Posterior vena cava (tissue), 2 donors: Measurements from ENCODE around the gene TUBA1A. TPM values are rescaled to one million over a fixed set of nuclear protein-coding genes. Genes with fewer than 3 reads are reported as not detected.
"Not testable (repeated sequence)": the region's sequence is repeated elsewhere in the genome, so short reads cannot be mapped to it uniquely, and the experiment has no call there.

Experiments used
- DNase-seq: peaks from one replicate; pipeline ENCODE4 v3.0.0-alpha.2; 2020; ENCODE audit warnings: low spot score
- intact Hi-C, 2 donors: fragments of 100-400 bp; cut with DNase I; formaldehyde crosslinking; loops; one replicate each; pipeline versions ENCODE4 v1.14.1 to v1.14.2; 2022 to 2023
- total RNA-seq, 2 donors: library from RNA; stranded (reverse); fragmentation: NEBNext Ultra II Directional; extraction: Animal tissue kit (Norgen Biotek cat#: 25700); gene quantifications; one replicate each; pipeline ENCODE4 v1.2.1, GENCODE V29; 2021
- donor health status: DM: yes; HTN: yes; CAD: no.
- donor health status: DM: yes; HTN: yes; CAD: no.

Gene TUBA1A
- total RNA-seq, 2 donors from 2014 or later: 240 to 247 TPM

- no peak for DNase-seq
- intact Hi-C loops: no loop called here
These were observed 19.8 kb upstream of the TUBA1A start for GRCh38 chr12:49208676-49209075.

GRCh38 chr12:49208146-49208545 is 19.3 kb upstream of the TUBA1A start:
- no peak for DNase-seq
- intact Hi-C loops: no loop called here

GRCh38 chr12:49206389-49206788 is 17.5 kb upstream of the TUBA1A start:
- intact Hi-C loops: no loop called here
- no peak for DNase-seq

- DNase-seq: no peak
- intact Hi-C loops: no loop called here
These were observed 12.9 kb upstream of the TUBA1A start for GRCh38 chr12:49201595-49202295.

GRCh38 chr12:49200919-49201594 is 12.2 kb upstream of the TUBA1A start:
- no peak for DNase-seq
- intact Hi-C loops: no loop called here

GRCh38 chr12:49198431-49199155 is 9.7 kb upstream of the TUBA1A start:
- DNase-seq: no peak

GRCh38 chr12:49197256-49197655 is 8.4 kb upstream of the TUBA1A start:
- intact Hi-C loops: no loop called here
- DNase-seq: no peak

More at GRCh38 chr12:49198431-49199155, 9.7 kb upstream of the TUBA1A start:
- intact Hi-C loops: no loop called here

- intact Hi-C loops: no loop called here
- no peak for DNase-seq
These were observed 6.9 kb upstream of the TUBA1A start for GRCh38 chr12:49195736-49196135.

- intact Hi-C loops, DNase-seq: not testable (repeated sequence)
These were observed 4.9 kb upstream of the TUBA1A start for GRCh38 chr12:49193746-49194145.

- DNase-seq, intact Hi-C loops: not testable (repeated sequence)
These were observed 2.6 kb upstream of the TUBA1A start for GRCh38 chr12:49191498-49191897.

- intact Hi-C loops: no loop called here
- DNase-seq: no peak
These were observed 2.1 kb upstream of the TUBA1A start for GRCh38 chr12:49190974-49191373.

- DNase-seq: no peak
- intact Hi-C loops: loop anchor here (2.0 to 10.0 kb wide), 3 partner anchors 45 to 59 kb away; partner anchors contain the start of gene TUBA1B (in 2 of the 2)
These were observed 1.1 kb upstream of the TUBA1A start for GRCh38 chr12:49189731-49190716.

- intact Hi-C loops: loop anchor here (1.0 to 10.0 kb wide), 4 partner anchors 46 to 58 kb away; partner anchors contain the start of gene TUBA1B (in 2 of the 2)
- peak; percentile 96 for DNase-seq
These were observed 522 bp downstream of the TUBA1A start for GRCh38 chr12:49188201-49188915.

GRCh38 chr12:49187184-49187583 is 1.7 kb downstream of the TUBA1A start:
- intact Hi-C loops: loop anchor here in 1 of 2 donors (10.0 kb wide), 1 partner anchor 52 kb away; the partner anchor contains the start of gene TUBA1B
- peak; percentile 85 for DNase-seq

- DNase-seq: not testable (repeated sequence)
- intact Hi-C loops: loop anchor here in 1 of 2 donors (10.0 kb wide), 1 partner anchor 52 kb away; the partner anchor contains the start of gene TUBA1B
These were observed 2.6 kb downstream of the TUBA1A start for GRCh38 chr12:49186307-49186706.

- intact Hi-C loops: loop anchor here in 1 of 2 donors (10.0 kb wide), 1 partner anchor 50 kb away; the partner anchor contains the start of gene TUBA1B
- not testable (repeated sequence) for DNase-seq
These were observed 4.2 kb downstream of the TUBA1A start for GRCh38 chr12:49184697-49185096.

GRCh38 chr12:49183214-49183950 is 5.5 kb downstream of the TUBA1A start:
- intact Hi-C loops: loop anchor here in 1 of 2 donors (10.0 kb wide), 1 partner anchor 49 kb away; the partner anchor contains the start of gene TUBA1B
- not testable (repeated sequence) for DNase-seq
